Mammary epithelial cell (primary cell): Measurements from ENCODE around the gene SLC38A11.

Experiments
- EZH2 ChIP-seq: IDR thresholded peaks from 2 replicates; pipeline ENCODE4 v1.6.1; 2012; ENCODE audit warnings: low read length, inconsistent platforms, borderline replicate concordance
- TF ChIP-seq, protein P1 (sequence below), 2 donors: IDR thresholded peaks in 1 of 2; conservative IDR thresholded peaks in 1 of 2; 2 replicates each; pipeline ENCODE4 v1.5.1; 2011 to 2012; ENCODE audit warnings: inconsistent platforms in 2 of 2, low read length in 2 of 2, mild to moderate bottlenecking in 2 of 2, control low read depth in 1 of 2, low read depth in 1 of 2; ENCODE audit not compliant: insufficient read depth in 1 of 2; ENCODE audit errors: extremely low read depth in 1 of 2

DNA sequence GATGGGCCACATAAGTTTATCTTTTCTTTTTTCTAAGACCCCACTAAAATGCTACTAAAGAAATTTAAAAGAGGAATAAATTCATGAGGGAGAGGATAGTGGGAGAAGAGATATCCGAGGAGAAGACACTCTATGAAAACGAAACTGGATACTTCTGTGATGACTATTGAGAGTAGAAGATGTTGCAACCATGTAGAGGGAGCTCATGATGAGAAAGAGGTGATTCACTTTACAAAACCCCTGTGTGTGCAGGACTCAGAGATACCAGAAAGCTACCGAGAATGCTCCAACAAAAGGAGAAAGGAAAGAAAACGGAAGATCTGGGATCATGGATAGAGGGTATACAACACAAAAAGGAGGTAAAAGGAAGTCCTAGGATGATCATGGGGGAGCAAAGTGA is 34.9 kb downstream of the SLC38A11 start:
- TF ChIP-seq, protein P1, sequence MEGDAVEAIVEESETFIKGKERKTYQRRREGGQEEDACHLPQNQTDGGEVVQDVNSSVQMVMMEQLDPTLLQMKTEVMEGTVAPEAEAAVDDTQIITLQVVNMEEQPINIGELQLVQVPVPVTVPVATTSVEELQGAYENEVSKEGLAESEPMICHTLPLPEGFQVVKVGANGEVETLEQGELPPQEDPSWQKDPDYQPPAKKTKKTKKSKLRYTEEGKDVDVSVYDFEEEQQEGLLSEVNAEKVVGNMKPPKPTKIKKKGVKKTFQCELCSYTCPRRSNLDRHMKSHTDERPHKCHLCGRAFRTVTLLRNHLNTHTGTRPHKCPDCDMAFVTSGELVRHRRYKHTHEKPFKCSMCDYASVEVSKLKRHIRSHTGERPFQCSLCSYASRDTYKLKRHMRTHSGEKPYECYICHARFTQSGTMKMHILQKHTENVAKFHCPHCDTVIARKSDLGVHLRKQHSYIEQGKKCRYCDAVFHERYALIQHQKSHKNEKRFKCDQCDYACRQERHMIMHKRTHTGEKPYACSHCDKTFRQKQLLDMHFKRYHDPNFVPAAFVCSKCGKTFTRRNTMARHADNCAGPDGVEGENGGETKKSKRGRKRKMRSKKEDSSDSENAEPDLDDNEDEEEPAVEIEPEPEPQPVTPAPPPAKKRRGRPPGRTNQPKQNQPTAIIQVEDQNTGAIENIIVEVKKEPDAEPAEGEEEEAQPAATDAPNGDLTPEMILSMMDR (conservative IDR thresholded peaks at IDR 0.05 in 1 of 2, IDR thresholded peaks at IDR 0.05 in 1 of 2; ENCODE audit: extremely low read depth in 1 of 2, insufficient read depth in 1 of 2, low read depth in 1 of 2, low read length in 2 of 2) = no peak
- TF ChIP-seq EZH2 = no peak
